Lung (tissue), 12 donors: ENCODE data around the gene GPATCH8. TPM values are rescaled to one million over a fixed set of nuclear protein-coding genes. Genes with fewer than 3 reads are reported as not detected.

Experiments
- ATAC-seq: fragments of 200-7000 bp; cut with Tn5 transposase; one replicate; pipeline ENCODE4 v1.9.1; 2020; ENCODE audit warnings: moderate number of reproducible peaks; ENCODE audit not compliant: insufficient read depth, low FRiP score
- DNase-seq, 3 donors: peaks; one replicate each; pipeline ENCODE4 v3.0.0-alpha.2; 2013 to 2017
- H3K27ac ChIP-seq, 2 donors: one replicate each; pipeline ENCODE4 v1.5.1; 2013; ENCODE audit warnings: mild to moderate bottlenecking in 2 of 2, moderate library complexity in 2 of 2, control low read depth in 1 of 2, inconsistent platforms in 1 of 2, low read depth in 1 of 2, low read length in 1 of 2
- H3K27me3 ChIP-seq, 3 donors: one replicate each; pipeline ENCODE4 v1.5.1; 2013; ENCODE audit warnings: low read length in 2 of 3; ENCODE audit not compliant: control insufficient read depth in 3 of 3, insufficient read depth in 3 of 3
- H3K36me3 ChIP-seq, 4 donors: one replicate each; pipeline ENCODE4 v1.5.1; 2013; ENCODE audit warnings: low read length in 4 of 4, mild to moderate bottlenecking in 1 of 4, moderate library complexity in 1 of 4; ENCODE audit not compliant: control insufficient read depth in 4 of 4, insufficient read depth in 4 of 4
- H3K4me1 ChIP-seq, 5 donors: one replicate each; pipeline ENCODE4 v1.5.1; 2013; ENCODE audit warnings: low read length in 5 of 5, mild to moderate bottlenecking in 2 of 5, moderate library complexity in 1 of 5; ENCODE audit not compliant: control insufficient read depth in 5 of 5, insufficient read depth in 5 of 5
- H3K4me3 ChIP-seq: one replicate; pipeline ENCODE4 v1.5.1; 2013; ENCODE audit warnings: mild to moderate bottlenecking, control low read depth, moderate library complexity
- H3K9ac ChIP-seq, 2 donors: one replicate each; pipeline ENCODE4 v1.5.1; 2013; ENCODE audit warnings: low read length in 2 of 2, control low read depth in 1 of 2; ENCODE audit not compliant: insufficient read depth in 1 of 2
- H3K9me3 ChIP-seq, 4 donors: one replicate each; pipeline ENCODE4 v1.5.1; 2013; ENCODE audit warnings: low read length in 3 of 4, mild to moderate bottlenecking in 1 of 4, moderate library complexity in 1 of 4; ENCODE audit not compliant: control insufficient read depth in 4 of 4, insufficient read depth in 3 of 4
- CTCF ChIP-seq: IDR thresholded peaks from 2 replicates; pipeline ENCODE4 v1.5.1; 2012; ENCODE audit warnings: mild to moderate bottlenecking; ENCODE audit errors: control extremely low read depth, extremely low read depth
- WGBS, 2 donors: extraction: QIAGEN DNeasy Blood & Tissue Kit; methylation state at CpG; one replicate each; pipeline ENCODE4 v1.1.7; 2013; 5-methylcytosine and 5-hydroxymethylcytosine counted together
- polyA plus RNA-seq, 2 donors: library from polyadenylated mRNA; stranded (reverse); fragments of 200-250 nt; gene quantifications; one replicate each; pipeline ENCODE4 v1.2.1, GENCODE V29; 2013
- total RNA-seq, 2 donors: library from RNA; depleted of rRNA in 1 of 2; stranded (reverse); fragments of >200 nt in 1 of 2; gene quantifications; one replicate each; pipeline ENCODE4 v1.2.1, GENCODE V29; 2014 to 2021
- donor health status: control.
- donor health status: control.
- donor health status: Bipolar disorder and iron deficiency.
- donor health status: healthy.
- donor health status: DM: yes; HTN: yes; CAD: no.

Gene GPATCH8
- total and polyA plus RNA-seq, 4 donors = 8.9 to 62.0 (median 23.8) TPM

- no peaks in the 10 kb centered on the region for H3K27me3 ChIP-seq
- no peak for DNase-seq
- no peak for ATAC-seq
Observed at GRCh38 chr17:44359458-44360143, 143.6 kb downstream of the GPATCH8 start.

GRCh38 chr17:44359006-44359405 is 144.2 kb downstream of the GPATCH8 start:
- Histone ChIP-seq H3K27ac (no peak overlapping the region), H3K9ac (no peak overlapping the region), H3K9me3 (no peaks in the 10 kb centered on the region), H3K4me1 (peaks cover 0 to 29% (median 9%) of the 10 kb centered on the region in 5 donors), H3K4me3 (no peak overlapping the region), H3K27me3 (no peaks in the 10 kb centered on the region), H3K36me3 (peaks cover 0 to 3% (median 0%) of the 10 kb centered on the region in 4 donors)
- DNase-seq = no peak
- ATAC-seq = no peak
- 69 to 70% methylated on average over 6 of the region's 6 CpGs for WGBS, 2 donors
- no peak for TF ChIP-seq CTCF

More at GRCh38 chr17:44359458-44360143, 143.6 kb downstream of the GPATCH8 start:
- WGBS, 2 donors = 93 to 97% methylated on average over 14 of the region's 14 CpGs
- Histone ChIP-seq H3K4me1 (peaks cover 0 to 30% (median 9%) of the 10 kb centered on the region in 5 donors), H3K9ac (no peak overlapping the region), H3K27ac (no peak overlapping the region), H3K9me3 (no peaks in the 10 kb centered on the region), H3K4me3 (no peak overlapping the region), H3K36me3 (peaks cover 0 to 3% (median 0%) of the 10 kb centered on the region in 4 donors)
- no peak for TF ChIP-seq CTCF

- Histone ChIP-seq H3K4me1 (peaks cover 0 to 26% (median 9%) of the 10 kb centered on the region in 5 donors), H3K27ac (no peak overlapping the region), H3K27me3 (no peaks in the 10 kb centered on the region), H3K4me3 (no peak overlapping the region), H3K36me3 (peaks cover 0 to 3% (median 1%) of the 10 kb centered on the region in 4 donors), H3K9me3 (no peaks in the 10 kb centered on the region), H3K9ac (no peak overlapping the region)
- ATAC-seq (no peak), DNase-seq (no peak)
- 87 to 93% methylated on average over 9 of the region's 9 CpGs for WGBS, 2 donors
- TF ChIP-seq CTCF = no peak
Observed at GRCh38 chr17:44358066-44358465, 145.1 kb downstream of the GPATCH8 start.
